ENCODE measurements around the gene CDPF1. TPM values are rescaled to one million over a fixed set of nuclear protein-coding genes. Genes with fewer than 3 reads are reported as not detected.

Gene CDPF1
- total and polyA plus RNA-seq, 12 donors: 6.3 to 12.7 (median 7.6) TPM

- intact Hi-C loops (cut with DNase I): no loop called here
- Histone ChIP-seq H3K27me3 (no peaks in the 10 kb centered on the region), H3K4me3 (no peak overlapping the region), H3K27ac (peak overlapping the region in 1 of 10 donors; percentile 21), H3K9me3 (no peaks in the 10 kb centered on the region), H3K4me1 (peaks cover 0 to 22% (median 13%) of the 10 kb centered on the region in 9 donors), H3K36me3 (peaks cover 0 to 92% (median 32%) of the 10 kb centered on the region in 9 donors)
- 76 to 83% methylated on average over 12 of the region's 12 CpGs for WGBS, 2 donors
- ATAC-seq: peak in 2 of 8 donors; percentile 56 to 58
- TF ChIP-seq CTCF (IDR thresholded peaks at IDR 0.05): no peak
- no peak for DNase-seq
Measured at GRCh38 chr22:46273432-46274148, 23.5 kb upstream of the CDPF1 start.

GRCh38 chr22:46272762-46273431 lies 22.8 kb upstream of the CDPF1 start:
- Histone ChIP-seq H3K9me3 (no peaks in the 10 kb centered on the region), H3K36me3 (peaks cover 0 to 85% (median 25%) of the 10 kb centered on the region in 9 donors), H3K27me3 (no peaks in the 10 kb centered on the region), H3K4me3 (no peak overlapping the region), H3K4me1 (peaks cover 0 to 28% (median 20%) of the 10 kb centered on the region in 9 donors), H3K27ac (no peak overlapping the region)
- 92 to 96% methylated on average over 12 of the region's 12 CpGs for WGBS, 2 donors
- ATAC-seq (no peak), DNase-seq (no peak)
- intact Hi-C loops (cut with DNase I): no loop called here
- no peak for TF ChIP-seq CTCF (IDR thresholded peaks at IDR 0.05)

- no peak for TF ChIP-seq CTCF (IDR thresholded peaks at IDR 0.05)
- 96 to 98% methylated on average over 8 of the region's 8 CpGs for WGBS, 2 donors
- intact Hi-C loops (cut with DNase I): no loop called here
- Histone ChIP-seq H3K4me1 (peaks cover 0 to 31% (median 22%) of the 10 kb centered on the region in 9 donors), H3K27ac (no peak overlapping the region), H3K4me3 (no peak overlapping the region), H3K27me3 (no peaks in the 10 kb centered on the region), H3K9me3 (no peaks in the 10 kb centered on the region), H3K36me3 (peaks cover 0 to 78% (median 24%) of the 10 kb centered on the region in 9 donors)
- ATAC-seq (no peak), DNase-seq (no peak)
Measured at GRCh38 chr22:46272196-46272595, 22.1 kb upstream of the CDPF1 start.

- Histone ChIP-seq H3K36me3 (peaks cover 0 to 53% (median 9%) of the 10 kb centered on the region in 9 donors), H3K27me3 (no peaks in the 10 kb centered on the region), H3K4me3 (no peak overlapping the region), H3K4me1 (peaks cover 0 to 40% (median 30%) of the 10 kb centered on the region in 9 donors), H3K9me3 (peaks cover 0 to 6% (median 0%) of the 10 kb centered on the region in 11 donors), H3K27ac (peak overlapping the region in 7 of 10 donors; percentile 1 to 92 (median 38))
- 73% methylated on average over 11 of the region's 11 CpGs for WGBS, 2 donors
- ATAC-seq (no peak), DNase-seq (no peak)
- intact Hi-C loops (cut with DNase I): loop anchor here in 1 of 10 donors (5.0 kb wide), 1 partner anchor 33 kb away; no protein-coding TSS in a partner anchor
- no peak for TF ChIP-seq CTCF (IDR thresholded peaks at IDR 0.05)
Measured at GRCh38 chr22:46269564-46269963, 19.5 kb upstream of the CDPF1 start.

Measured in heart right ventricle (tissue), 16 donors.